Fibroblast of skin of abdomen (primary cell): ENCODE measurements around the gene FHL3.

Source experiments
- DNase-seq: peaks from one replicate; pipeline ENCODE4 v3.0.0-alpha.2; 2013

FHL3 gene

GRCh38 chr1:38012363-38013226, 7.3 kb upstream of the FHL3 start, which contains the start of gene UTP11:
UTP11 (plus strand) TSS chr1:38012734; CDS start chr1:38012803, 69 bp downstream.
- peak; percentile 99 for DNase-seq

- DNase-seq = no peak
Measured at GRCh38 chr1:38009841-38010180, 4.5 kb upstream of the FHL3 start.

GRCh38 chr1:38009088-38009840, 4.0 kb upstream of the FHL3 start:
- peak; percentile 69 for DNase-seq

GRCh38 chr1:38006008-38006828, 904 bp upstream of the FHL3 start:
- no peak for DNase-seq

- DNase-seq = no peak
Measured at GRCh38 chr1:38004284-38005108, 818 bp downstream of the FHL3 start.

- DNase-seq = peak; percentile 48
Measured at GRCh38 chr1:38003261-38004250, 1.8 kb downstream of the FHL3 start.

GRCh38 chr1:38000529-38001455, 4.5 kb downstream of the FHL3 start:
- peak; percentile 92 for DNase-seq

- DNase-seq = no peak
Measured at GRCh38 chr1:38000233-38000528, 5.1 kb downstream of the FHL3 start.

- peak; percentile 72 for DNase-seq
Measured at GRCh38 chr1:37999430-38000232, 5.7 kb downstream of the FHL3 start.

GRCh38 chr1:37998913-37999429, 6.3 kb downstream of the FHL3 start:
- no peak for DNase-seq

GRCh38 chr1:37998089-37998808, 7.1 kb downstream of the FHL3 start:
- DNase-seq = no peak

- no peak for DNase-seq
Measured at GRCh38 chr1:37997256-37998088, 7.8 kb downstream of the FHL3 start.

GRCh38 chr1:37995751-37996345, 9.5 kb downstream of the FHL3 start:
- DNase-seq = peak; percentile 98

- DNase-seq = peak; percentile 12
Measured at GRCh38 chr1:37994886-37995566, 10.3 kb downstream of the FHL3 start.

- DNase-seq = peak; percentile 21
Measured at GRCh38 chr1:37989361-37989930, 15.9 kb downstream of the FHL3 start.

GRCh38 chr1:37987679-37988078, 17.6 kb downstream of the FHL3 start:
- DNase-seq = no peak
